Osteoblast (primary cell): ENCODE data around the gene DEPDC1B. TPM values are rescaled to one million over a fixed set of nuclear protein-coding genes. Genes with fewer than 3 reads are reported as not detected.
"Not testable (repeated sequence)": the region's sequence is repeated elsewhere in the genome, so short reads cannot be mapped to it uniquely, and the experiment has no call there.

ENCODE experiments used
- DNase-seq: peaks from one replicate; pipeline ENCODE4 v3.0.0; 2011; ENCODE audit warnings: low spot score, mixed read lengths; ENCODE audit not compliant: insufficient read length; ENCODE audit errors: missing footprints
- H2AFZ ChIP-seq: 2 replicates; pipeline ENCODE4 v1.6.0; 2011; ENCODE audit warnings: mild to moderate bottlenecking, low read length
- H3K27ac ChIP-seq: 2 replicates; pipeline ENCODE4 v1.5.1; 2011; ENCODE audit warnings: mild to moderate bottlenecking, low read depth, low read length, moderate library complexity
- H3K27me3 ChIP-seq: 2 replicates; pipeline ENCODE4 v1.6.0; 2012; ENCODE audit warnings: mild to moderate bottlenecking, control low read depth, inconsistent platforms, low read length, moderate library complexity; ENCODE audit not compliant: insufficient read depth
- H3K36me3 ChIP-seq: 2 replicates; pipeline ENCODE4 v1.5.1; 2011; ENCODE audit warnings: mild to moderate bottlenecking, low read length, control low read depth, moderate library complexity; ENCODE audit not compliant: insufficient read depth
- H3K4me1 ChIP-seq: 2 replicates; pipeline ENCODE4 v1.5.1; 2011; ENCODE audit warnings: mild to moderate bottlenecking, low read length, control low read depth, moderate library complexity; ENCODE audit not compliant: insufficient read depth
- H3K4me2 ChIP-seq: 2 replicates; pipeline ENCODE4 v1.6.0; 2011; ENCODE audit warnings: mild to moderate bottlenecking, low read length; ENCODE audit not compliant: insufficient read depth
- H3K4me3 ChIP-seq: fragments of 200-600 bp; sonication (generic); 3 replicates; pipeline ENCODE4 v1.5.1; 2012; ENCODE audit warnings: mild to moderate bottlenecking, low read length, inconsistent platforms; ENCODE audit not compliant: insufficient read depth
- H3K79me2 ChIP-seq: 2 replicates; pipeline ENCODE4 v1.6.0; 2012; ENCODE audit warnings: mild to moderate bottlenecking, low read length, control low read depth, inconsistent platforms; ENCODE audit not compliant: insufficient read depth
- H3K9me3 ChIP-seq: 2 replicates; pipeline ENCODE4 v1.5.1; 2011; ENCODE audit warnings: low read depth, low read length, control low read depth
- H4K20me1 ChIP-seq: 2 replicates; pipeline ENCODE4 v1.6.0; 2012; ENCODE audit warnings: mild to moderate bottlenecking, low read length, control low read depth; ENCODE audit not compliant: insufficient read depth
- total RNA-seq: library from RNA; depleted of rRNA; stranded (reverse); fragments of >200 nt; gene quantifications from 2 replicates; pipeline ENCODE4 v1.2.3, GENCODE V29; 2012
- TF ChIP-seq, protein P1 (sequence below): IDR thresholded peaks from 2 replicates; pipeline ENCODE4 v1.5.1; 2011; ENCODE audit warnings: mild to moderate bottlenecking, low read depth, low read length, moderate library complexity; ENCODE audit errors: extremely low read depth

DEPDC1B gene
- total RNA-seq, 1 donor = 1.4 TPM

DNA sequence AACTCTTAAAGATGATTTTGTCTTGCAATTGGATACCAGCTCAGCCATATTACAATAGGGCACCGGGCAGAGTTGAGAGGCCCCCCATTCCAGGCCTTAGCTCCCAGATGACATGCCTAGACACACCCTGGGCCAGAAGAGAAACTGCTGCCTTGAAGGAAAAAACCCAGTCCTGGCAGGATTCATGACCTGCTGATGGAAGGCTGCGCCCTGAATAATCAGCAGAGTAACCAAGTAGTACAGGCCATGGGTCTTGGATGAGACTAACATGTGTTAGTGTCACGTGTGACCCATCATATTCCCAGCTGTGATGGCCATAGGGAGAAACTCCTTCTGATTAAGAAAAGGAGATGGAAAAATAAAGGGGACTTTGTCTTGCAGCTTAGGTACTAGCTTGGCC is 39.0 kb upstream of the DEPDC1B start:
- DNase-seq = no peak
- Histone ChIP-seq H3K36me3 (no peaks in the 10 kb centered on the region), H3K4me2 (no peak overlapping the region), H3K79me2 (no peaks in the 10 kb centered on the region), H4K20me1 (no peaks in the 10 kb centered on the region), H3K4me3 (no peak overlapping the region), H3K9me3 (no peaks in the 10 kb centered on the region), H3K27me3 (no peaks in the 10 kb centered on the region), H3K27ac (no peak overlapping the region), H3K4me1 (no peaks in the 10 kb centered on the region), H2AFZ (no peak overlapping the region)
- TF ChIP-seq, protein P1, sequence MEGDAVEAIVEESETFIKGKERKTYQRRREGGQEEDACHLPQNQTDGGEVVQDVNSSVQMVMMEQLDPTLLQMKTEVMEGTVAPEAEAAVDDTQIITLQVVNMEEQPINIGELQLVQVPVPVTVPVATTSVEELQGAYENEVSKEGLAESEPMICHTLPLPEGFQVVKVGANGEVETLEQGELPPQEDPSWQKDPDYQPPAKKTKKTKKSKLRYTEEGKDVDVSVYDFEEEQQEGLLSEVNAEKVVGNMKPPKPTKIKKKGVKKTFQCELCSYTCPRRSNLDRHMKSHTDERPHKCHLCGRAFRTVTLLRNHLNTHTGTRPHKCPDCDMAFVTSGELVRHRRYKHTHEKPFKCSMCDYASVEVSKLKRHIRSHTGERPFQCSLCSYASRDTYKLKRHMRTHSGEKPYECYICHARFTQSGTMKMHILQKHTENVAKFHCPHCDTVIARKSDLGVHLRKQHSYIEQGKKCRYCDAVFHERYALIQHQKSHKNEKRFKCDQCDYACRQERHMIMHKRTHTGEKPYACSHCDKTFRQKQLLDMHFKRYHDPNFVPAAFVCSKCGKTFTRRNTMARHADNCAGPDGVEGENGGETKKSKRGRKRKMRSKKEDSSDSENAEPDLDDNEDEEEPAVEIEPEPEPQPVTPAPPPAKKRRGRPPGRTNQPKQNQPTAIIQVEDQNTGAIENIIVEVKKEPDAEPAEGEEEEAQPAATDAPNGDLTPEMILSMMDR = no peak

DNA sequence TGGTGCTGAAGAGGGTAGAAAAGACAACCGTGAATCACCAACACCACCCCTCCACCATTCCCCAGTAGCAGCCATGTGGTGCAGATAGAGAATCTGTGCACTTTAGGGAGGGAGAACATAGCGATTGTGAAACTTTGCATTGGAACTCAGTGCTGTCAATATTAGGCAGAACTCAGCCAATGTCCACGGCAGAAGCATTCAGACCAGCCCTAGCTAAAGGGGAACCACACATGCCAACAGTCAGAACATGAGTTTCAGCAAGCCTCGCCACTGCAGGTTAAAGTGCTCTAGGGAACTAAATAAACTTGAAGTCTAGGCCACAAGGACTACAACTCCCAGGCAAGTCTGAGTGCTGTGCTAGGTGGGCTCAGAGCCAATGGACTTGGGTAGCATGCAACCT is 38.5 kb upstream of the DEPDC1B start:
- Histone ChIP-seq H3K79me2 (no peaks in the 10 kb centered on the region), H3K4me1 (no peaks in the 10 kb centered on the region), H3K27ac (no peak overlapping the region), H3K27me3 (no peaks in the 10 kb centered on the region), H3K9me3 (no peaks in the 10 kb centered on the region), H4K20me1 (no peaks in the 10 kb centered on the region), H2AFZ (no peak overlapping the region), H3K4me2 (no peak overlapping the region), H3K36me3 (no peaks in the 10 kb centered on the region), H3K4me3 (no peak overlapping the region)
- TF ChIP-seq, protein P1 = no peak
- DNase-seq = no peak

DNA sequence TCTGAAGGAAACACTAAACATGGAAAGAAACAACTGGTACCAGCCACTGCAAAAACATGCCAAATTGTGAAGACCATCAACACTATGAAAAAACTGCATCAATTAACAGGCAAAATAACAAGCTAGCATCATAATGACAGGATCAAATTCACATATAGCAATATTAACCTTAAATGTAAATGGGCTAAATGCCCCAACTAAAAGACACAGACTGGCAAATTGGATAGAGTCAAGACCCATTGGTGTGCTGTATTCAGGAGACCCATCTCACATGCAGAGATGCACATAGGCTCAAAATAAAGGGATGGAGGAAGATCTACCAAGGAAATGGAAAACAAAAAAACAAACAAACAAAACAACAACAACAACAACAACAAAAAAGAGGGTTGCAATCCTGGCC is 30.9 kb upstream of the DEPDC1B start:
- H3K4me1 ChIP-seq, DNase-seq, H3K27me3 ChIP-seq, H2AFZ ChIP-seq, H3K27ac ChIP-seq, H3K9me3 ChIP-seq, H4K20me1 ChIP-seq, H3K4me2 ChIP-seq, H3K79me2 ChIP-seq, H3K4me3 ChIP-seq, H3K36me3 ChIP-seq: not testable (repeated sequence)

DNA sequence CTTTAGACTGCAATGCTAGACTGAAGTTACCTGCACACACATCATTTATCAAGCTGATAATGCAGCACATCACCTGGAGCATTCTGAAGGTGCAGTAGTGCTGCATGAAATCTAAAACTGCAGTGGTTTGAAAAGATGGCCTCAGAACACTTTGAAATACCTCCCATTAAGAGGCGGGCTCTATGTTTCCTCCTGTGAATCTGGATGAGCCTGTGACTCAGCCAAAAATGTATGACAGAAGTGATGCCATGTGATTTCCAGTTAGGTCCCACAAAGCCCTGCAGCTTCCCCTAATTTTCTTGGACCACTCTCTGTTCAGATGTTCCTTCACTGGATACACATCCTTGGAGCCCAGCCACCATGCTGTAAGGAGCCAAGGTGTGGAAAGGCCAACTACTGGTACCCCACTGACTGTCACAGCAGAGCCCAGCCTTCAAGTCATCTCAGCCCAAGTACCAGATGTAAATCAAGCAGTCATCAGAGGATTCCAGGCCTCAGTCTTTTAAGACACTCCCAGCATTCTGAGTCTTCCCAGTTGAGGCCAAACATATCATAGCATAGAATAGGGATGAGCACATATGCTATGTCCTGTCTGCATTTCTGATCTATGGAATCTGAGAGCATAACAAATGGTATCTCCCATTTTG is 27.2 kb upstream of the DEPDC1B start:
- Histone ChIP-seq H3K27me3 (no peaks in the 10 kb centered on the region), H3K4me1 (no peaks in the 10 kb centered on the region), H3K79me2 (no peaks in the 10 kb centered on the region), H2AFZ (no peak overlapping the region), H3K4me3 (no peak overlapping the region), H4K20me1 (no peaks in the 10 kb centered on the region), H3K27ac (no peak overlapping the region), H3K36me3 (no peaks in the 10 kb centered on the region), H3K4me2 (no peak overlapping the region), H3K9me3 (no peaks in the 10 kb centered on the region)
- TF ChIP-seq, protein P1 = no peak
- no peak for DNase-seq
